NCI-H146 treated with DMSO at 0.1 percent for 48 hours (cell line): ENCODE measurements around the gene SLC37A4.
"Not testable (repeated sequence)": the region's sequence is repeated elsewhere in the genome, so short reads cannot be mapped to it uniquely, and the experiment has no call there.

ENCODE experiments used
- DNase-seq: peaks from one replicate; lab custom pipeline; 2025; ENCODE audit not compliant: unreplicated experiment; lab: John Stamatoyannopoulos, UW

SLC37A4 gene

GRCh38 chr11:119030329-119031047 is at the start of gene SLC37A4:
TSS of gene SLC37A4 (minus strand) at chr11:119030877.
- DNase-seq = peak; percentile 90

DNA sequence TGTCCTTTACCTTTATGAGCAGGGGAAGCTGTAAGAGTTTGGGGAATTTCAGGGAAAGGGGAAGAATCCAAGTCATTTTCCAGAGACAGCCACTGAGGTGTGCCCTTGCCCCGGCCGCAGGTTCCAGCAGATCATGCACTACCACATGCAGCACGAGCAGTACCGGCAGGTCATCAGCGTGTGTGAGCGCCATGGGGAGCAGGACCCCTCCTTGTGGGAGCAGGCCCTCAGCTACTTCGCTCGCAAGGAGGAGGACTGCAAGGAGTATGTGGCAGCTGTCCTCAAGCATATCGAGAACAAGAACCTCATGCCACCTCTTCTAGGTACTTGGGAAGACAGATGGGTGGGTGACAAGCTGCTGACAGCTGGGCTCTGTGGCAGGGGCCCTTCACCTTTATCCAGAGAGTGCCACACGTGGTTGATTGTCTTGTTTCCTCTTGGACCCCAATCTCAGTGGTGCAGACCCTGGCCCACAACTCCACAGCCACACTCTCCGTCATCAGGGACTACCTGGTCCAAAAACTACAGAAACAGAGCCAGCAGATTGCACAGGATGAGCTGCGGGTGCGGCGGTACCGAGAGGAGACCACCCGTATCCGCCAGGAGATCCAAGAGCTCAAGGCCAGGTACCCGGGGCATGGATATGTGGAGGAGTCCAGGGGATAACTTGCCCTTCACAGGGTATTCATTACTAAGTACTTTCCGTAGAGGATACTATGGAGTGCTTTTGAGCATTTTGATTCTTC is 48.2 kb upstream of the SLC37A4 start:
- no peak for DNase-seq

DNA sequence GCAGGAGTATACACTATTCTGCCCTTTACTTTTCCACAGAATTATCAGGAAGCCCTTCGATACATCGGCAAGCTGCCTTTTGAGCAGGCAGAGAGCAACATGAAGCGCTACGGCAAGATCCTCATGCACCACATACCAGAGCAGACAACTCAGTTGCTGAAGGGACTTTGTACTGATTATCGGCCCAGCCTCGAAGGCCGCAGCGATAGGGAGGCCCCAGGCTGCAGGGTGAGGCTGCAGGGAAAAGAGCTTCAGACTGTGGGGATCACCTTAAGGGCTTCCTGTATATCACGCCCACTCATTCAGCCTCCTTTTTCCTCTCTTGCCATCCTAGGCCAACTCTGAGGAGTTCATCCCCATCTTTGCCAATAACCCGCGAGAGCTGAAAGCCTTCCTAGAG is 47.2 kb upstream of the SLC37A4 start:
- DNase-seq = no peak

DNA sequence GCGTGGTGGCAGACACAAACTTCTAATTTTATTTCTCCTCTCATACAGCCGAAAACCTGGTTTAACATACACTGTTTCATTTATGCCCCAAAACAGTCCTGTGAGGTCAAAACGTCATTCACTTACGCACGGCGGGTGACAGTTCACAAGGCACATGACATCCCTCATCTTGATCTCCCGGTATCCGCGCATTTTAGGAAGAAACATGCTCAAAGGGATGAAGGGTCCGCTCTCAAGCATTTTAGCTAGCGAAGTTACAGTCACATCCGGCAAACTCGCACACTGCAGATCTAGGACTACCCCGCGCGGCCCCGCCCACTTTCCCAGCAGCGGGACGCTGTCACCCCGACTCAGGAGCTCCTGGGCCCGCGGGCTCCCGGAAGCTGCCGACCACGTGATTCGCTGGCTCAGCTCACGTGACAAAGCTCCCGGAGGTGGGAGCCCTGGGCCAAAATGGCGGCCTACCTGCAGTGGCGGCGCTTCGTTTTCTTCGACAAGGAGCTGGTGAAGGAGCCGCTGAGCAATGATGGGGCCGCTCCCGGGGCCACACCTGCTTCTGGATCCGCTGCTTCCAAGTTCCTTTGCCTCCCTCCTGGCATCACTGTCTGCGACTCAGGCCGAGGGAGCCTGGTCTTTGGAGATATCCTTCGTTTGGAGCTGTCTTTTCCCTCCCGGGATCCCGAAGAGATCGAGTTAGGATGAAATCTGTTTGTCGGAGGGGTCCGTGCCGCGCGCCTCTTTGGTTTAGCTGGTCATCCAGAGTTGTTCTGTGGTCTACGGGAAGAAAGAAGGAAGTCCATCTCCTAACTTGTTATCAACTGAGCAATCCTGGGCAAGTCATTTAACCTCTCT is 36.9 kb upstream of the SLC37A4 start, which contains the start of gene VPS11:
TSS of gene VPS11 (plus strand) at position 448 of the 852 bp plus-strand sequence. CDS start at position 454, 6 bp downstream.
- DNase-seq = peak; percentile 89

DNA sequence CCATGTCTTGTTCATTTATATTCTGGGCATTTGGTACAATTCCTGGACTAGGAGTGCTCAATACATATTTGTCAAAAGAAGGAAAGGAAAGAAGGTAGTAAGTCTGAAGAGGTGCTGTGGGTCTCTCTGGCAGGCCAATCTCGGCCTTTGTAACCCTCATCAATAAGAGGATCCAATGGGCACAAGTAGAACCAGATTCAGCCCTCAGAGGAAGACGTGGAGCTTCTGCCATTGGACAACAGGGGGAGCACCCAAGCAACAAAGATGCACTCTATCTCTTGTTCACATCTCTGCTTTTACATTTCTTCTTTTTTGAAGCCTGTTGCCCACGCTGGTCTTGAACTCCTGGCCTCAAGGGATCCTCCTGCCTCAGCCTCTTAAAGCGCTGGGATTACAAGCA is 34.7 kb upstream of the SLC37A4 start:
- peak; percentile 6 for DNase-seq

- no peak for DNase-seq
Observed at GRCh38 chr11:119062779-119063178, 32.1 kb upstream of the SLC37A4 start.

- no peak for DNase-seq
Observed at GRCh38 chr11:119061256-119061655, 30.6 kb upstream of the SLC37A4 start.

DNA sequence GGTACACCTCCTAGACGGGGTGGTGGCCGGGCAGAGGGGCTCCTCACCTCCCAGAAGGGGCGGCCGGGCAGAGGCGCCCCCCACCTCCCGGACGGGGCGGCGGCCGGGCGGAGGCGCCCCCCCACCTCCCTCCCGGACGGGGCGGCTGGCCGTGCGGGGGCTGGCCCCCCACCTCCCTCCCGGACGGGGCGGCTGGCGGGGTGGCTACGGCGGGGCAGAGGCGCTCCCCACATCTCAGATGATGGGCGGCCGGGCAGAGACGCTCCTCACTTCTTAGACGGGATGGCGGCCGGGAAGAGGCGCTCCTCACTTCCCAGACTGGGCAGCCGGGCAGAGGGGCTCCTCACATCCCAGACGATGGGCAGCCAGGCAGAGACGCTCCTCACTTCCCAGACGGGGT is 28.5 kb upstream of the SLC37A4 start:
- DNase-seq = not testable (repeated sequence)

GRCh38 chr11:119057000-119057769 is 26.5 kb upstream of the SLC37A4 start, which contains the start of gene HYOU1:
TSS of gene HYOU1 (minus strand) at chr11:119057205. CDS start at chr11:119056160, 1,045 bp downstream.
- peak; percentile 89 for DNase-seq

- peak; percentile 28 for DNase-seq
Observed at GRCh38 chr11:119056421-119056999, 25.8 kb upstream of the SLC37A4 start.

DNA sequence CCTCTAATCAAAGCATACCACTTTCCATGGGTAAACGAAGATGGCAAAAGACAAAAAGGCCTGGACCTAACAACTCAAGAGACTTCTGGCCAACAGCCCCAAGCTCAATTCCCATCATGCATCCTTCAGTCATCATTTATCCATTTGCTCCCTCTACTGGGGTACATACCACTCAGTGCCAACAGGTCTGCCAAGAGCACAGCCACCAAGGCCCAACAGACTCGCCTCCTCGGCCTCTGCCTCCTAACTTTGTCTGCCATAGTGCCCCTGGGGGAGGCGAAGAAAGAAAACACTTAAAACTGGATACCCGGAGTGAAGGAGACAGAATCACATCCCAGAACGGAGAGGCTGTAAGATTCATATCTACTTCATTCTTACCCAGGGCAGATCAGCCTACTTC is 25.2 kb upstream of the SLC37A4 start:
- DNase-seq = no peak

DNA sequence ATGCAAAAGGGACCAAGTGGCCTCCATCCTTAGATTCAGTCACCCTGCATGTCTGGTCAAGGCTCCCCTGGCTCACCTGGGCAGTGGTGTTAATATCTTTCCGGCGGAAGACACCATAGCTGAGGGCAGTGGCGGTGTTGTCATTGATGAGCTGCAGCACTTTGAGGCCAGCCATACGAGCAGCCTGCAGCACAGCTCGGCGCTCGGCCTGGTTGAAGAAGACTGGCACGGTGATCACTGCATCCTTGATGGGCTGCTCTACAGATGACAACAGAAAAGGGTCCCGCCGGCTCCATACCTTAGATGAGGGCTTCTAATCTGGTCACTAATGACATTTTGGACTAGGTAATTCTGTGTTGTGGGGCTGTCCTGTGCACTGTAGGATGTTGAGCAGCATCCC is 23.7 kb upstream of the SLC37A4 start:
- DNase-seq = no peak

- no peak for DNase-seq
Observed at GRCh38 chr11:119052163-119052814, 21.6 kb upstream of the SLC37A4 start.

GRCh38 chr11:119051440-119052162 is 20.9 kb upstream of the SLC37A4 start:
- DNase-seq = no peak

DNA sequence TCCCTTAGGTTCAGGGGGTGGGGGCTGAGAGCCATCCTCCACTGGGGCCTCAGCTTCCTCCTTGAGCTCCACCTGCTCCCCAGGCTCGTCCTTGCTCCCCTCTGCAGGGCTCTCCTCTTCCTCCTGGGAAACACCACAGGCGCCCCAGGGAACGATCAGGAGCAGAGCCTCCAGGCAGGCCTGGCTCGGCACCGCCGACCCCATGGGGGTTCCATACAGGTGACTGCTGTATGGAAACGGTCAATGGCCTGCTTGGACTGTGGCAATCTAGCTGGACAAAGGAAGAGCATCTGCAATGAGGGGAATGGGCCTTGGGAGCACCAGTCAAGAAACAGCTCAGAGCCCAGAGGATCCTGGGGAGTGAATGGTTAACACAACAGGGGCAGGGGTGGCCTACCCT is 18.4 kb upstream of the SLC37A4 start:
- no peak for DNase-seq

GRCh38 chr11:119048644-119049043 is 18.0 kb upstream of the SLC37A4 start:
- no peak for DNase-seq

GRCh38 chr11:119047205-119047604 is 16.5 kb upstream of the SLC37A4 start:
- no peak for DNase-seq

DNA sequence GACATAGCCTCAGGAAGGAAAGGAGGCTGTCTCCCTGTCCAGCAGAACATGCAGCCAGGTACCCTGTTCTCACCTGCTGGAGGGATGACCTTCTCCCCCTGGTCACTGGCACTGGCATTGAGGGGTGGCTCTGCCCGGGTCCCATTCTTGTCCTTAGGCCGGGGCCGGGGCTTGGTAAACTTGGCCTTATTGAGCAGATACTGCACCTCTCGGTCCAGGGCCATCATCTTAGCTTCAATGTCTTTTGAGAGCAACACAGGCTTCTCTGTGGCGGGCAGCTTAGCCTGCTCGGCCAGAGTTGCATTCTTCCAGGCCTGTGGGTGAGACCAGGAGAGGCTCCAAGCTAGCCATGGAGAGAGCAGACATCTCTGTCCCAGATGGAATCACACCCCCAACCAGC is 15.8 kb upstream of the SLC37A4 start:
- no peak for DNase-seq

DNA sequence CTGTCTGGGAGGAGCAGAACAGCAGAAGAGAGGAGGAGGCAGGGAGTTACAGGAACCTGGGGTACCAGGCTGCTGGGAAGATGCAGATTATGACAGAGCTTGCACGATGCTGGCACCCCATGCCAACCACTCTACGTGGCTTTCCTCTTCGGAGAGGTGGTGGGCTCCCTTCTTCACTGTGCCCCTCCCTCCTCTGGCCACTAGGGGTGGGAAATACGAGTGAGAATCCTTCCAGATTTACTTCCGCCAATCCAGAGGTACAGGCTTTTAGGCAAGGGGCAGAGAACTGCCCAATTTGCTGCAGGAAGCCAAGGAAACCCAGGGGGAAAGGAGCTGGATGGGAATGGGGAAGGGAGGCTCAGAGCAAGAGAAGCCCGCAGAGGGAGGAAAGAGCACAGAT is 14.0 kb upstream of the SLC37A4 start:
- no peak for DNase-seq
